Ramos (cell line): ENCODE results near the gene IL2RA.

Experiments
- in situ Hi-C: fragments of 300-500 bp; cut with MboI; formaldehyde crosslinking; loops from one replicate; pipeline ENCODE4 v1.14.3; 2022; ENCODE audit warnings: low sequenced_read_pairs; ENCODE audit not compliant: unreplicated experiment

IL2RA gene

GRCh38 chr10:6061056-6061455 is 1.1 kb downstream of the IL2RA start:
- in situ Hi-C loops: no loop called here

- in situ Hi-C loops: no loop called here
Measured at GRCh38 chr10:6059506-6059905, 2.7 kb downstream of the IL2RA start.

- in situ Hi-C loops: no loop called here
Measured at GRCh38 chr10:6058682-6059475, 3.3 kb downstream of the IL2RA start.

- in situ Hi-C loops: no loop called here
Measured at GRCh38 chr10:6056411-6057135, 5.6 kb downstream of the IL2RA start.

- in situ Hi-C loops: no loop called here
Measured at GRCh38 chr10:6055929-6056328, 6.2 kb downstream of the IL2RA start.

- in situ Hi-C loops: no loop called here
Measured at GRCh38 chr10:6054884-6055283, 7.3 kb downstream of the IL2RA start.

GRCh38 chr10:6053816-6054631 is 8.1 kb downstream of the IL2RA start:
- in situ Hi-C loops: no loop called here

- in situ Hi-C loops: no loop called here
Measured at GRCh38 chr10:6053303-6053702, 8.9 kb downstream of the IL2RA start.

- in situ Hi-C loops: no loop called here
Measured at GRCh38 chr10:6052247-6053221, 9.6 kb downstream of the IL2RA start.

GRCh38 chr10:6050801-6051445 is 11.2 kb downstream of the IL2RA start:
- in situ Hi-C loops: no loop called here

GRCh38 chr10:6049031-6049400 is 13.2 kb downstream of the IL2RA start:
- in situ Hi-C loops: no loop called here

- in situ Hi-C loops: no loop called here
Measured at GRCh38 chr10:6048281-6049030, 13.7 kb downstream of the IL2RA start.

- in situ Hi-C loops: no loop called here
Measured at GRCh38 chr10:6047847-6048246, 14.3 kb downstream of the IL2RA start.

- in situ Hi-C loops: no loop called here
Measured at GRCh38 chr10:6046773-6047611, 15.2 kb downstream of the IL2RA start.

GRCh38 chr10:6045878-6046772 is 16.0 kb downstream of the IL2RA start:
- in situ Hi-C loops: no loop called here

GRCh38 chr10:6045314-6045848 is 16.8 kb downstream of the IL2RA start:
- in situ Hi-C loops: no loop called here
